Esophagus (tissue), 2 donors: ENCODE results near the gene PSG2. TPM values are rescaled to one million over a fixed set of nuclear protein-coding genes. Genes with fewer than 3 reads are reported as not detected.
A peak's percentile ranks its signal among the peaks of the same experiment; 100 is the strongest.
"Not testable (repeated sequence)": the region's sequence is repeated elsewhere in the genome, so short reads cannot be mapped to it uniquely, and the experiment has no call there.

Source experiments
- H3K27ac ChIP-seq, 2 donors: one replicate each; pipeline ENCODE4 v1.5.1; 2013; ENCODE audit warnings: low read depth in 2 of 2, mild to moderate bottlenecking in 2 of 2, inconsistent platforms in 1 of 2, low read length in 1 of 2, moderate library complexity in 1 of 2
- H3K27me3 ChIP-seq, 2 donors: one replicate each; pipeline ENCODE4 v1.6.1; 2013; ENCODE audit warnings: low read length in 2 of 2, control low read depth in 1 of 2, mild to moderate bottlenecking in 1 of 2; ENCODE audit not compliant: insufficient read depth in 2 of 2, control insufficient read depth in 1 of 2
- H3K36me3 ChIP-seq, 2 donors: one replicate each; pipeline ENCODE4 v1.6.1; 2013; ENCODE audit warnings: low read length in 1 of 2; ENCODE audit not compliant: control insufficient read depth in 2 of 2, insufficient read depth in 2 of 2
- H3K4me1 ChIP-seq, 2 donors: one replicate each; pipeline ENCODE4 v1.6.1; 2013; ENCODE audit warnings: low read length in 1 of 2; ENCODE audit not compliant: control insufficient read depth in 2 of 2, insufficient read depth in 2 of 2
- H3K4me3 ChIP-seq, 2 donors: one replicate each; pipeline ENCODE4 v1.5.1; 2013; ENCODE audit warnings: low read length in 2 of 2, mild to moderate bottlenecking in 2 of 2, low read depth in 1 of 2, moderate library complexity in 1 of 2
- H3K9me3 ChIP-seq, 2 donors: one replicate each; pipeline ENCODE4 v1.6.1; 2013; ENCODE audit warnings: mild to moderate bottlenecking in 2 of 2, low read depth in 1 of 2, low read length in 1 of 2, moderate library complexity in 1 of 2; ENCODE audit not compliant: control insufficient read depth in 2 of 2, insufficient read depth in 1 of 2
- WGBS, 2 donors: extraction: QIAGEN DNeasy Blood & Tissue Kit; methylation state at CpG; one replicate each; pipeline ENCODE4 v1.1.7; 2013; 5-methylcytosine and 5-hydroxymethylcytosine counted together
- polyA plus RNA-seq, 2 donors: library from polyadenylated mRNA; stranded (reverse); fragments of 200-250 nt; gene quantifications; one replicate each; pipeline ENCODE4 v1.2.3, GENCODE V29; 2013
- donor health status: healthy with polysubstance abuse.
- donor health status: Bipolar disorder and iron deficiency.

Gene PSG2
- polyA plus RNA-seq, 2 donors: not detected

DNA sequence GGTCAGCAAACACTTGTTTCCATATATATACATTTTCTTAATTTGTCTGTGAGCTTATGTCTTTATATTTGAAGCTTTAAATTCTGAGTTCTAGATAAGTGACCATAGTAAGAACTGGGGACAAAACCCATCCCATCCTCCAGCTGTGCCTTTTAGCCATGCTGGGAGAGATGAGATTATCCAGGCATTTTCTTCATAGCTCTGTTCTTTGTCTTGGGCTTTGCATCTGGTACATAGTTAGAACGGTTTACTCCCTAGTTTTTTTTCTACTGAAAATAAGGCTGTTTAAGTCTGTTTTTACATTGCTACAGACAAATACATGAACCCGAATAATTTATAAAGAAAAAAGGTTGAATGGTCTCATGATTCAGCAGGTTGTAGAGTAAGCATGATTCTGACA is 35.9 kb downstream of the PSG2 start:
- not testable (repeated sequence) for H3K27ac ChIP-seq, H3K36me3 ChIP-seq, H3K4me3 ChIP-seq, H3K27me3 ChIP-seq, H3K9me3 ChIP-seq, H3K4me1 ChIP-seq
- WGBS, 2 donors: 77 to 80% methylated on average over 2 of the region's 2 CpGs

DNA sequence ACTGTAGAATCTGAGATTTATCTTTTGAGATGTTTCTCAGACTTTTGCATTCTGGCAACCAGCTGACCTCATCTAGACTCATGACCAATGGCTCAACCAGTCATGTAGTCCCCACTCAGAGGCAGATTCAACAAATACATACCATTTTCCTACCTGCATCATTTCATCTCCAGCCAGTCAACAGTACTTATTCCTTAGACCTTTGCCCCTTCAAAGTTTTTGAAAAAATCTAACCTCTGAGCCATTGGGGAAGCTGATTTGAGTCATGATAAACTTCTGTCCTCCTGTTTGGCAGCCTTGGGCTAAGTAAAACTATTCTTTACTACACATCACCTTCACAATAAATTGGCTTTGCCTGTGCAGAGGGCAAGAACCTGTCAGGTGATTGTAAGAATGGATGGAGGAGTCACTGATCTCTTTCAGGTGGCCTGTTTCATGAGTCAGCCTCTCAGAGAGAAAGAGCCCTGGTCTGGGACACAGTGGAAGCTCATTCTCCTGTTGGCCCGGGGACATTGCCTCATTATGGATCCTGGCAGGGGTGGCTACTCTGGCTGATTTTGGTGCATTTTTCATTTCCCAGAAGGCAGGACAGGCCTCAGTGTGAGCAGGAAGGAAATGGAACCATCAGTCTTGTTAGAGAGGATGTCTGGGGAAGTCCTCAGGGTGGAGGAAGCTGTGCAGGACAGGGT is 38.9 kb downstream of the PSG2 start:
- not testable (repeated sequence) for H3K4me3 ChIP-seq, H3K27me3 ChIP-seq, H3K36me3 ChIP-seq, H3K9me3 ChIP-seq, H3K4me1 ChIP-seq, H3K27ac ChIP-seq
- 76 to 78% methylated on average over 1 of the region's 1 CpG for WGBS, 2 donors

DNA sequence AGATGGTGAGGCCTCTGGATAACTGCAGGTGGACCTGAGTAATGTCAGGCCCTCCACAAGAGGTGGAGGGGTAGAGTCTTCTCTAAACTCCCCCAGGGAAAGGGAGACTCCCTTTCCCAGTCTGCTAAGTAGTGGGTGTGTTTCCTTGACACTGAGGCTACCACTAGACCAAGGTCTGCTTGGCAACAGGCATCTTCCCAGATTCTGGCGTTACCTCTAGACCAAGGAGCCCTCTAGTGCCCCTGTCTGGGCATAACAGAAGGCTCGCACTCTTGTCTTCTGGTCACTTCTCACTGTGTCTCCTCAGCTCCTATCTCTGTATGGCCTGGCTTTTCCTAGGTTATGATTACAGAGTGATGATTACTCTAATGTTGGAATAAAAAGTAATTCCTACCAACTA is 50.9 kb downstream of the PSG2 start:
- not testable (repeated sequence) for H3K4me3 ChIP-seq, H3K27ac ChIP-seq, H3K9me3 ChIP-seq, H3K4me1 ChIP-seq, H3K36me3 ChIP-seq, H3K27me3 ChIP-seq
- WGBS, 2 donors: 45 to 50% methylated on average over 2 of the region's 2 CpGs

DNA sequence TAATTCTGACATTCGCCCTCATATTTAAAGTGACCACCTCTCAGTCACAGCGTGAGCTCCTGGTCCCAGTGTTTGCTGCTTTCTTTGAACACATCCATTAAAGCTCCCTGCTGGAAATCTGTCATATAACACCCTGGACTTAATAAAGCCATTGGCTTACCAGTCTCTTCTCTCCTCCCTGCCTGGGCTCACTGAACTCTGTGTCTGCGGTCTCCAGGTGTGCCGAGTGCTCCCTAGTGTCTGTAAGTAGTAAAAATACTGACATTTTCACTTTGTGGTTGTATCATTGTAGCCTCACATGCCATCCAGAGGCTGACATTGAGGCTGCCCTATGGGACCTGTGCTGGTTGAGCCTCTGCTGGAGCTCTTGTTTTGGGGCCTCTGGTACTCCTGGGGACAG is 53.6 kb downstream of the PSG2 start:
- no peaks in the 10 kb centered on the region for H3K36me3 ChIP-seq

GRCh38 chr19:43027985-43028384 is 54.5 kb downstream of the PSG2 start:
- H3K4me3 ChIP-seq, H3K27ac ChIP-seq, H3K27me3 ChIP-seq, H3K4me1 ChIP-seq, H3K36me3 ChIP-seq, H3K9me3 ChIP-seq: not testable (repeated sequence)
- 62 to 63% methylated on average over 7 to 10 of the region's 10 CpGs for WGBS, 2 donors

More for the DNA sequence above, 53.6 kb downstream of the PSG2 start:
- Histone ChIP-seq H3K27ac (no peak overlapping the region), H3K27me3 (no peaks in the 10 kb centered on the region), H3K4me1 (no peaks in the 10 kb centered on the region), H3K4me3 (no peak overlapping the region), H3K9me3 (no peaks in the 10 kb centered on the region)
- WGBS, 2 donors: 69 to 77% methylated on average over 4 of the region's 4 CpGs

GRCh38 chr19:43027061-43027460 is 55.4 kb downstream of the PSG2 start:
- not testable (repeated sequence) for H3K4me3 ChIP-seq, H3K27ac ChIP-seq, H3K4me1 ChIP-seq, H3K27me3 ChIP-seq, H3K9me3 ChIP-seq, H3K36me3 ChIP-seq
- WGBS, 2 donors: 88 to 89% methylated on average over 8 of the region's 8 CpGs

DNA sequence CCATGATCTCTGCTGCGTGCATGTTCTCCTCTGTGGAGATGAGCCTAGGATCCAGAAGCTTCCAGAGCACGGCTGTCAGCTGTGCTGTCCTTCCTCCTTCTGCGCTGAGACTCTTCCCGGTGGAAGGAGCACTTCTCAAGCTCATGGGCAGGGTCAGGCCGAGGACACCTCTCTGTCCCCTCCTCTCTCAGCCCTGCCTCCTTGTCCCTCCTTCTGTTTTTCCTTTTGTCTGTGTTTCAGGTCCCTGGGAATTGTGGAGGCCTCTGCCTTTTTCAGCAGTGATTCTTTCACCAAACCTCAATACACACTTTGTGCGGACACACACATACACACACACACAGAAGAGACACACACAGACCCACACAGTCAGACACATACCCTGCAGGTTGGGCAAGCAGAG is 56.1 kb downstream of the PSG2 start, which contains the start of gene PSG11:
Gene PSG11, minus strand, starts transcription at position 101 of the 400 bp plus-strand sequence. Its CDS starts 97 bp downstream, at position 4.
- not testable (repeated sequence) for H3K4me1 ChIP-seq, H3K27me3 ChIP-seq, H3K36me3 ChIP-seq, H3K27ac ChIP-seq, H3K9me3 ChIP-seq, H3K4me3 ChIP-seq
- 71 to 80% methylated on average over 6 of the region's 6 CpGs for WGBS, 2 donors

DNA sequence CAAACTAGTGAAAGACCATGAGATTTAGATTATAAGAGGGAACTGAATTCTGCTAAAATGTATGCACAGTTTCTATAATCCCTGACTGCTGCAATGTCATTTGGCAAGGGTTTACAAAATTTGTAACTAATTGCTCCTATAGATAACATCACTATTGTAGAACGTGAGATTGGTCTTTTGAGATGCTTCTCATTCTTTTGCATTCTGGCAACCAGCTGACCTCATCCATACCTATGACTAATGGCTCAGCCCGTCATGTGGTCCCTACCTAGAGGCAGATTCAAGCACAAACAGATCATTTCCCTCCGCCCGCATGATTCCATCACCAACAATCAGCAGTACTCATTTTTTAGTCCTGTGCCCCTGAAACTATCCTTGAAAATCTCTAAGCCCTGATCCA is 60.4 kb downstream of the PSG2 start:
- 31 to 46% methylated on average over 4 of the region's 4 CpGs for WGBS, 2 donors
- H3K4me1 ChIP-seq: not testable (repeated sequence)

DNA sequence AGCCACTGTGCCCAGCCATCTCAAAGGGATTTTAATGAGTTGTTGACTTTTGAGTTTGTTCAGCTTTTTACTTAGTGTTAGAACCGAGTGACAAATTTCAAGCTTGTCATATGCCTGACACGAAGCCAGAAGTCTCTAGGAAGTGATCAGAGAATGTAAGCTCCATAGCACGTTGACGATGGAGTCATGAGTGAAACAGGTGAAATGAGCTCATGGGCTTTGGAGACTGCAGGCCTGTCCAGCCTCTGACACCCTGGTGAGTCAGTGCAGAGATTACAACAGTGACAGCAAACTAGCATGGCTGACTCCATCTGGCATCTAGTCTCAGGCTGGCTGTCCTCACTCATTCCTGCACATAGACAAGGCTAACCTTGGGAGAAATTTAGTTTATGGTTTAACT is 60.9 kb downstream of the PSG2 start:
- H3K27ac ChIP-seq: peak overlapping the region in 1 of 2 donors; percentile 13
- H3K4me1 ChIP-seq, H3K36me3 ChIP-seq, H3K4me3 ChIP-seq, H3K27me3 ChIP-seq, H3K9me3 ChIP-seq: not testable (repeated sequence)
- 50 to 51% methylated on average over 4 of the region's 4 CpGs for WGBS, 2 donors

More for the DNA sequence above, 60.4 kb downstream of the PSG2 start:
- not testable (repeated sequence) for H3K4me3 ChIP-seq, H3K9me3 ChIP-seq, H3K27me3 ChIP-seq, H3K27ac ChIP-seq, H3K36me3 ChIP-seq

DNA sequence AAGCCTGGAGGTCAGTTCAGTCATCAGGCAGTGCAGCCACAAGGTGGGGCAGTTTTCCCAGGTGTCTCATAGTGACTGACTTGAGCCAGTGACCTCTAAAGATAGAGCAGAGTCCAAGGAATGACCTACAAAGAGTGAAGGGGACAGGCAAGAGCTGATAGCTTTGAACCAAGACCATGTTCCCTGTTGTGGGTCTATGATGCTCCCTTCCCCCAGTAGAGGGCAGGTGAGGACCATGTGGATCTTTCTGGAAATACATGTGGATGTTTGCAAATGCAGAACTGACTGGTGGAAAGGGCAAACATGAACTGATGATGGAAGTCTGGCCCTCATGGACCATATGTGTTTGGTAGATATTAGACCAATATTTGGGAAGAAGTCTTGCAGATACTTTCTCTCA is 62.9 kb downstream of the PSG2 start:
- not testable (repeated sequence) for H3K27me3 ChIP-seq, H3K4me1 ChIP-seq, H3K4me3 ChIP-seq, H3K27ac ChIP-seq, H3K9me3 ChIP-seq, H3K36me3 ChIP-seq
